A549 (cell line): ENCODE measurements around the gene ITIH3.

Experiments used
- CTCF ChIP-seq: fragments of >200 bp; sonication (Bioruptor Twin); formaldehyde crosslinking; IDR thresholded peaks from 3 replicates; pipeline ENCODE4 v1.5.1; 2016
- HDAC2 ChIP-seq: fragments of 200-600 bp; sonication (generic); IDR thresholded peaks from 2 replicates; pipeline ENCODE4 v1.6.1; 2016
- PHF8 ChIP-seq: fragments of 200-600 bp; sonication (generic); IDR thresholded peaks from 2 replicates; pipeline ENCODE4 v1.6.1; 2016; ENCODE audit warnings: low read depth, mild to moderate bottlenecking, antibody characterized with exemption, moderate library complexity, borderline replicate concordance
- POLR2A ChIP-seq: IDR thresholded peaks from 2 replicates; pipeline ENCODE4 v1.6.1; 2012; ENCODE audit warnings: mild to moderate bottlenecking, low read length

DNA sequence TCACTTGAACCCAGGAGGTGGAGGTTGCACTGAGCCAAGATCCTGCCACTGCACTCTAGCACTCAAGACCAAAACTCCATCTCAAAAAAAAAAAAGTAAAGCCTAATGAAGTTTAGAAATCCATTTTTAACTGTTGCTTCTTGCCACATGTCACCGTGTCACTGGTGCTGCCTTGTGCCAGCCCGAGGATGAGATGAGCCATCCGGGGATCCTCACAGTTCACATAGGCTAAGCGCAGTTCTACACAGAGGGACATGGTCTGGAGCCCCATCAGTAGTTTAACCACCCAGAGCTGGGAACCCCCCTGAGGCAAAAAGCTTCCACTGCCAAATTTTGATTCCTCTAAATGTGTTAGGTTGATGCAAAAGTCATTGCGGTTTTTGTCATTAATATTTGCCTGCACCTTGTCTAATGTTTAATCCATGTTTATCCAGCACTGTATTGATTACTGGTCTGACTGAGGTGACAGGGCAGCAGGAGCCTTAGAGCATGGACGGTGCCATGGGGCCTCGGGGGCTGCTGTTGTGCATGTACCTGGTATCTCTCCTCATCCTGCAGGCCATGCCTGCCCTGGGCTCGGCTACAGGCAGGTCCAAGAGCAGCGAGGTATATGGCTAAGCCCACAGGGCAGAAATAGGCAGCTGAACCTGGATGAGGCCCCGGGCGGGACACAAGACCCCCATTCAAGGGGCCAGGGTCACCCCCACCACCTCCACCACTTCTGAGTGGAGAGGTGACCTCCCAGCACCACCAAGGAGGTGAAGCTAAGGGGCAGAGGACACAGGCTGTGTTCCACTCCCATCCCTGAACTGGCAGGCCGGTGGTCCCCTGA is 17.3 kb upstream of the ITIH3 start, which contains the start of gene ITIH1:
- TF ChIP-seq CTCF (no peak), POLR2A (no peak), PHF8 (no peak), HDAC2 (no peak)
